ENCODE data around the gene LDLRAD4.
"Not testable (repeated sequence)": the region's sequence is repeated elsewhere in the genome, so short reads cannot be mapped to it uniquely, and the experiment has no call there.

Gene LDLRAD4

GRCh38 chr18:13487237-13487636 lies 268.7 kb downstream of the LDLRAD4 start:
- intact Hi-C loops (cut with DNase I): no loop called here
- peak in 2 of 42 donors; percentile 15 to 28 for DNase-seq

GRCh38 chr18:13488281-13488929 lies 269.8 kb downstream of the LDLRAD4 start:
- DNase-seq: peak in 7 of 42 donors; percentile 31 to 54 (median 43)
- intact Hi-C loops (cut with DNase I): no loop called here

GRCh38 chr18:13489303-13489702 lies 270.7 kb downstream of the LDLRAD4 start:
- intact Hi-C loops (cut with DNase I): not testable (repeated sequence)
- DNase-seq: peak in 1 of 42 donors; percentile 15

- intact Hi-C loops (cut with DNase I): no loop called here
- DNase-seq: peak in 1 of 42 donors; percentile 16
Measured at GRCh38 chr18:13491138-13491537, 272.6 kb downstream of the LDLRAD4 start.

- peak in 1 of 42 donors; percentile 24 for DNase-seq
- intact Hi-C loops (cut with DNase I): no loop called here
Measured at GRCh38 chr18:13492314-13492713, 273.8 kb downstream of the LDLRAD4 start.

- DNase-seq: no peak
- intact Hi-C loops (cut with DNase I): no loop called here
Measured at GRCh38 chr18:13493079-13493478, 274.5 kb downstream of the LDLRAD4 start.

- peak in 1 of 42 donors; percentile 27 for DNase-seq
- intact Hi-C loops (cut with DNase I): no loop called here
Measured at GRCh38 chr18:13493725-13494124, 275.2 kb downstream of the LDLRAD4 start.

- no peak for DNase-seq
- intact Hi-C loops (cut with DNase I): no loop called here
Measured at GRCh38 chr18:13494871-13495445, 276.4 kb downstream of the LDLRAD4 start.

- no peak for DNase-seq
- intact Hi-C loops (cut with DNase I): no loop called here
Measured at GRCh38 chr18:13495961-13496360, 277.4 kb downstream of the LDLRAD4 start.

GRCh38 chr18:13496691-13497281 lies 278.2 kb downstream of the LDLRAD4 start:
- intact Hi-C loops (cut with DNase I): no loop called here
- no peak for DNase-seq

- intact Hi-C loops (cut with DNase I): no loop called here
- no peak for DNase-seq
Measured at GRCh38 chr18:13499803-13500202, 281.2 kb downstream of the LDLRAD4 start.

- intact Hi-C loops (cut with DNase I): no loop called here
- peak in 35 of 42 donors; percentile 21 to 79 (median 48) for DNase-seq
Measured at GRCh38 chr18:13500227-13500865, 281.8 kb downstream of the LDLRAD4 start.

GRCh38 chr18:13500869-13501542 lies 282.4 kb downstream of the LDLRAD4 start:
- intact Hi-C loops (cut with DNase I): no loop called here
- peak in 25 of 42 donors; percentile 24 to 80 (median 56) for DNase-seq

- intact Hi-C loops (cut with DNase I): no loop called here
Measured at GRCh38 chr18:13501543-13501887, 283.0 kb downstream of the LDLRAD4 start.

GRCh38 chr18:13501891-13502290 lies 283.3 kb downstream of the LDLRAD4 start:
- DNase-seq: peak in 20 of 42 donors; percentile 27 to 71 (median 48)
- intact Hi-C loops (cut with DNase I): no loop called here

More at GRCh38 chr18:13501543-13501887, 283.0 kb downstream of the LDLRAD4 start:
- DNase-seq: no peak

GRCh38 chr18:13502585-13502984 lies 284.0 kb downstream of the LDLRAD4 start:
- intact Hi-C loops (cut with DNase I): no loop called here
- DNase-seq: peak in 3 of 42 donors; percentile 11 to 48 (median 39)

GRCh38 chr18:13503836-13504235 lies 285.3 kb downstream of the LDLRAD4 start:
- no peak for DNase-seq
- intact Hi-C loops (cut with DNase I): no loop called here

GRCh38 chr18:13505780-13506345 lies 287.3 kb downstream of the LDLRAD4 start:
- DNase-seq: peak in 1 of 42 donors; percentile 34
- intact Hi-C loops (cut with DNase I): no loop called here

GRCh38 chr18:13510594-13510993 lies 292.0 kb downstream of the LDLRAD4 start:
- peak in 1 of 42 donors; percentile 4 for DNase-seq
- intact Hi-C loops (cut with DNase I): no loop called here
